Sigmoid colon (tissue), 7 donors: ENCODE results near the gene ZACN. TPM values are rescaled to one million over a fixed set of nuclear protein-coding genes. Genes with fewer than 3 reads are reported as not detected.

Source experiments
- DNase-seq: peaks from one replicate; pipeline ENCODE4 v3.0.0-alpha.2; 2019
- H3K27ac ChIP-seq, 4 donors: fragments of 200-600 bp; sonication (generic); one replicate each; pipeline ENCODE4 v1.5.1; 2016 to 2019; ENCODE audit warnings: mild to moderate bottlenecking in 1 of 4
- H3K27me3 ChIP-seq, 3 donors: fragments of 200-600 bp; sonication (generic); one replicate each; pipeline ENCODE4 v1.5.1; 2019; ENCODE audit warnings: mild to moderate bottlenecking in 1 of 3
- H3K36me3 ChIP-seq, 4 donors: fragments of 200-600 bp; sonication (generic); one replicate each; pipeline ENCODE4 v1.5.1; 2016 to 2019
- H3K4me1 ChIP-seq, 4 donors: fragments of 200-600 bp; sonication (generic); one replicate each; pipeline ENCODE4 v1.5.1; 2017 to 2019
- H3K4me3 ChIP-seq, 4 donors: fragments of 200-600 bp; sonication (generic); one replicate each; pipeline ENCODE4 v1.5.1; 2017 to 2019; ENCODE audit warnings: mild to moderate bottlenecking in 2 of 4, moderate library complexity in 1 of 4
- H3K9me3 ChIP-seq, 4 donors: fragments of 200-600 bp in 3 of 4; sonication (generic) in 3 of 4; one replicate each; pipeline versions ENCODE4 v1.5.1 to v1.6.1; 2013 to 2019
- EP300 ChIP-seq, 4 donors: sonication (generic); formaldehyde crosslinking; IDR thresholded peaks; one replicate each; pipeline ENCODE4 v1.6.1; 2017; ENCODE audit warnings: antibody characterized with exemption in 4 of 4
- POLR2A ChIP-seq, 2 donors: fragments of 450-650 bp; IDR thresholded peaks; one replicate each; pipeline ENCODE4 v1.6.1; 2016; ENCODE audit warnings: antibody characterized with exemption in 2 of 2, mild to moderate bottlenecking in 2 of 2, moderate library complexity in 2 of 2
- POLR2AphosphoS5 ChIP-seq, 4 donors: sonication (generic); formaldehyde crosslinking; IDR thresholded peaks; one replicate each; pipeline ENCODE4 v1.6.1; 2017; ENCODE audit warnings: antibody characterized with exemption in 4 of 4
- WGBS, 2 donors: extraction: QIAGEN DNeasy Blood & Tissue Kit; methylation state at CpG; one replicate each; pipeline ENCODE4 v1.1.7; 2013; 5-methylcytosine and 5-hydroxymethylcytosine counted together
- intact Hi-C: fragments of 100-400 bp; cut with DNase I; formaldehyde crosslinking; loops from one replicate; pipeline ENCODE4 v1.15.1; 2023
- polyA plus RNA-seq, 3 donors: library from polyadenylated mRNA; stranded (reverse); fragments of 200-250 nt; gene quantifications; one replicate each; pipeline ENCODE4 v1.2.3, GENCODE V29; 2013
- total RNA-seq, 4 donors: library from RNA; depleted of rRNA; stranded (reverse); fragments of >200 nt; gene quantifications; one replicate each; pipeline ENCODE4 v1.1.0, GENCODE V29; 2016
- TF ChIP-seq, protein P1 (sequence below), 4 experiments: fragments of 450-650 bp in 3 of 4; fragments of 200-600 bp in 1 of 4; IDR thresholded peaks; one replicate each; pipeline ENCODE4 v1.5.1; 2016 to 2019; ENCODE audit warnings: antibody characterized with exemption in 4 of 4, mild to moderate bottlenecking in 3 of 4, moderate library complexity in 2 of 4
- donor health status: healthy with polysubstance abuse.
- donor health status: Bipolar disorder and iron deficiency.
- donor health status: healthy.

ZACN gene
- total and polyA plus RNA-seq, 7 donors = 0.16 to 3.5 (median 1.2) TPM

DNA sequence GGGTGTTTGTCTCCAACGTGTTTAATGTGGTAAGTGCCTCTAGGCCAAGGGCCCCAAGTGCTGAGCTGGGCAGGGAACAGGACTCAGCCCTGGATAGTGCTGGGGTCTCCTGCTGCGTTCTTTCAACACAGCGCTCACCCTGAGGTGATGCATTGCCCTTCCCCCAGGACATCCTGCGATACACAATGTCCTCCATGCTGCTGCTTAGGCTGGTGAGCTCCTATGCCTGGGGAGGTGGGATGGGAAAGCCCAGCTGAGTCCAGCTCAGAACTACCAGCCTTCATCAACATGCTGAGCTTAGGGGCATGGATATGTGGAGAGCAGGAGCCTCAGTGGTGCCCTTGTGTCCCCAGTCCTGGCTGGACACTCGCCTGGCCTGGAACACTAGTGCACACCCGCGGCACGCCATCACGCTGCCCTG, 563 bp downstream of the ZACN start:
- Histone ChIP-seq H3K27me3 (peaks cover 30 to 59% (median 47%) of the 10 kb centered on the region in 3 donors), H3K4me1 (peaks cover 0 to 45% (median 41%) of the 10 kb centered on the region in 4 donors), H3K9me3 (no peaks in the 10 kb centered on the region), H3K27ac (no peak overlapping the region), H3K4me3 (no peak overlapping the region), H3K36me3 (peaks cover 0 to 24% (median 15%) of the 10 kb centered on the region in 4 donors)
- TF ChIP-seq POLR2A (IDR thresholded peaks at IDR 0.05) (no peak), EP300 (IDR thresholded peaks at IDR 0.05) (no peak), POLR2AphosphoS5 (IDR thresholded peaks at IDR 0.05) (no peak)
- TF ChIP-seq, protein P1, sequence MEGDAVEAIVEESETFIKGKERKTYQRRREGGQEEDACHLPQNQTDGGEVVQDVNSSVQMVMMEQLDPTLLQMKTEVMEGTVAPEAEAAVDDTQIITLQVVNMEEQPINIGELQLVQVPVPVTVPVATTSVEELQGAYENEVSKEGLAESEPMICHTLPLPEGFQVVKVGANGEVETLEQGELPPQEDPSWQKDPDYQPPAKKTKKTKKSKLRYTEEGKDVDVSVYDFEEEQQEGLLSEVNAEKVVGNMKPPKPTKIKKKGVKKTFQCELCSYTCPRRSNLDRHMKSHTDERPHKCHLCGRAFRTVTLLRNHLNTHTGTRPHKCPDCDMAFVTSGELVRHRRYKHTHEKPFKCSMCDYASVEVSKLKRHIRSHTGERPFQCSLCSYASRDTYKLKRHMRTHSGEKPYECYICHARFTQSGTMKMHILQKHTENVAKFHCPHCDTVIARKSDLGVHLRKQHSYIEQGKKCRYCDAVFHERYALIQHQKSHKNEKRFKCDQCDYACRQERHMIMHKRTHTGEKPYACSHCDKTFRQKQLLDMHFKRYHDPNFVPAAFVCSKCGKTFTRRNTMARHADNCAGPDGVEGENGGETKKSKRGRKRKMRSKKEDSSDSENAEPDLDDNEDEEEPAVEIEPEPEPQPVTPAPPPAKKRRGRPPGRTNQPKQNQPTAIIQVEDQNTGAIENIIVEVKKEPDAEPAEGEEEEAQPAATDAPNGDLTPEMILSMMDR (IDR thresholded peaks at IDR 0.05) = no peak
- intact Hi-C loops = loop anchor here (10.0 kb wide), 1 partner anchor 175 kb away; the partner anchor contains the start of gene MRPL38
- DNase-seq = no peak
- WGBS, 2 donors = 29 to 42% methylated on average over 9 of the region's 9 CpGs

DNA sequence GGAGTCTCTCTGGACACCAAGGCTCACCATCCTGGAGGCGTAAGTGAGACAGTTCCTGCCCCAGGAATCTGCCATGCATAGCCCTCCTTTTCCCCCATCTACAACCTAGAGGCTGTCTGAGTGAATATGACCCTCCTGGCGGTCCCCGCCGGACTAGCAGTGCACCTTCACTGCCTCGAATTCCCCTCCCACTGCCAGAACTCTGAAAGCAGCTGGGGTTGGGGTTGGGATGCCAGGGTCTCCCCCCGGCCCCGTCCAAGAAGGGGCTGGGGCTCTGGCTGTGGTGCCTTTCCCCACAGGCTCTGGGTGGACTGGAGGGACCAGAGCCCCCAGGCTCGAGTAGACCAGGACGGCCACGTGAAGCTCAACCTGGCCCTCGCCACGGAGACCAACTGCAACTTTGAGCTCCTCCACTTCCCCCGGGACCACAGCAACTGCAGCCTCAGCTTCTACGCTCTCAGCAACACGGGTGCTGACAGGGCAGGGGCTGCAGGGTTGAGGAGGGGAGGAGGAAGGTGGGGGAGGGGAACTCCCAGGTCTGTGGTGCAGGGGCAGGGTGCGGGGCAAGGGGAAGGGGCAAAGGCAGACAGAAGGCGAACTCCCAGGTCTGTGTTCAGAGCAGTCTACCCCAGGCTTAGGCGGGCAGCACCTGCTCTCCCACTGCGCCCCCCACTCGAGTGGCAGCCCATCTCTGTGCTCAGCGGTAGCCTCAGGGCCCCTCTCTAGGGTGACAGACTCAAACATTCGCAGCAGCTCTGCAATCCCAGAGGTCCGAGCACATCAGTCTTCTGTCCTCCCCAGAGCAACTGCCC, 1.2 kb downstream of the ZACN start:
- peaks cover 25 to 53% (median 41%) of the 10 kb centered on the region in 3 donors for H3K27me3 ChIP-seq
- H3K9me3 ChIP-seq = no peaks in the 10 kb centered on the region
- WGBS, 2 donors = 8 to 9% methylated on average over 23 of the region's 23 CpGs
- peaks cover 5 to 30% (median 19%) of the 10 kb centered on the region in 4 donors for H3K36me3 ChIP-seq
- no peak for TF ChIP-seq POLR2A (IDR thresholded peaks at IDR 0.05)
- peak in 1 of 4 donors; percentile 5 for TF ChIP-seq POLR2AphosphoS5 (IDR thresholded peaks at IDR 0.05)
- intact Hi-C loops = loop anchor here (10.0 kb wide), 2 partner anchors 175 to 255 kb away; partner anchors contain the start of gene MRPL38
- DNase-seq = no peak
- no peak overlapping the region for H3K27ac ChIP-seq
- peaks cover 0 to 39% (median 35%) of the 10 kb centered on the region in 4 donors for H3K4me1 ChIP-seq
- H3K4me3 ChIP-seq = no peak overlapping the region

DNA sequence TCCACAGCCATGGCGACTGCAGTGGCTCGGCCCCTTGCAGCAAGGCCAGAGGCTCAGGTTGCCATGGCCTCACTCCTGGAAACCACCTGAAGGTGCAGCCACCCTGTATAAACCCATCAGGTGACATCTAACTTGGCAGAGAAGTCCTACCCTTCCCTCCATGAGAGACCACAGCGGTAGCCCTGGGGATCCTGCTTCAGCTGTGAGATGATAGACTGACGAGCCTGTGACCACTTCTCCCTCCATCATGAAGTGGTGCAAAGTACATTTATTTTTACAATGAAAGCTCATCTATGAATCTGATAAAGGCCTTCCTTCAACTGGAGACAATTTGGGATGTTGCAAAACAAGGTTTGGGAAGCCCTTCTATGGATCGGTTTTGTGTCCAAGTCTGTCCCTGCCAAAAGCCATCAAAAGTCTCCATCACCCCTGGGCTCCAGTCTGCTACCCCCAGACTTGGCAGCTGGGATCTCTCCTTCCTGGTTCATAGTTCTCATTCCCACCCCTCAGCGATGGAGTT, 1.8 kb downstream of the ZACN start:
- H3K4me3 ChIP-seq = no peak overlapping the region
- no peak overlapping the region for H3K27ac ChIP-seq
- H3K9me3 ChIP-seq = no peaks in the 10 kb centered on the region
- 39 to 55% methylated on average over 6 of the region's 6 CpGs for WGBS, 2 donors
- H3K4me1 ChIP-seq = peaks cover 0 to 32% (median 28%) of the 10 kb centered on the region in 4 donors
- H3K27me3 ChIP-seq = peaks cover 18 to 46% (median 34%) of the 10 kb centered on the region in 3 donors
- peaks cover 9 to 37% (median 26%) of the 10 kb centered on the region in 4 donors for H3K36me3 ChIP-seq
- TF ChIP-seq, protein P1 (IDR thresholded peaks at IDR 0.05) = no peak
- TF ChIP-seq POLR2A (IDR thresholded peaks at IDR 0.05) = no peak
- TF ChIP-seq EP300 (IDR thresholded peaks at IDR 0.05) = no peak
- no peak for TF ChIP-seq POLR2AphosphoS5 (IDR thresholded peaks at IDR 0.05)
- no peak for DNase-seq
- intact Hi-C loops = loop anchor here (10.0 kb wide), 1 partner anchor 256 kb away; no protein-coding TSS in a partner anchor

DNA sequence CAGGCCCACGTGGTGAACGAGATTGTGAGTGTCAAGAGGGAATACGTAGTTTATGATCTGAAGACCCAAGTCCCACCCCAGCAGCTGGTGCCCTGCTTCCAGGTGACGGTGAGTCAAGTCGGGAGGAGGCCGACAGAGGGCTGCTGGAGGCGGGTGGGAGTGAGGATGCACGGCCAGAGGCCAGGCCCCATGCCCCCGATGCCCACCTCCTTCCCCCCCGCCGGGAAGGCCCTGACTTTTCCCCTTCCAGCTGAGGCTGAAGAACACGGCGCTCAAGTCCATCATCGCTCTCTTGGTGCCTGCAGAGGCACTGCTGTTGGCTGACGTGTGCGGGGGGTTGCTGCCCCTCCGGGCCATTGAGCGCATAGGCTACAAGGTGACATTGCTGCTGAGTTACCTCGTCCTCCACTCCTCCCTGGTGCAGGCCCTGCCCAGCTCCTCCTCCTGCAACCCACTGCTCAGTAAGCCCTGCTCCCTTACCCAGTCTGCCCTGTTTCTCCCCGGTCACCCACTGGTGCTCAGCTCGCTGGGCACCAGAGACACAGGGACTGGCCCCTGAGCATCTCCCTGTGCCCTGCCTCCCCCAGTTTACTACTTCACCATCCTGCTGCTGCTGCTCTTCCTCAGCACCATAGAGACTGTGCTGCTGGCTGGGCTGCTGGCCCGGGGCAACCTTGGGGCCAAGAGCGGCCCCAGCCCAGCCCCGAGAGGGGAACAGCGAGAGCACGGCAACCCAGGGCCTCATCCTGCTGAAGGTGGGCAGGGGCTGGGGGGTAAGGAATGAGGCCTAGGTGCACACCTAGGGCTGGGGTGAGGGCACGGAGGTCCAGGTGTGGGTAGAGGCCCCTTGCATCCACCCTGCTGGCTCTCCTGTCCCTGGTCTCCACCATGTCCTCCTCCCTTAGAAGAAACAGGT, 2.6 kb downstream of the ZACN start:
- H3K4me3 ChIP-seq = no peak overlapping the region
- peaks cover 11 to 39% (median 27%) of the 10 kb centered on the region in 3 donors for H3K27me3 ChIP-seq
- H3K27ac ChIP-seq = no peak overlapping the region
- peaks cover 0 to 25% (median 21%) of the 10 kb centered on the region in 4 donors for H3K4me1 ChIP-seq
- 70 to 82% methylated on average over 27 of the region's 27 CpGs for WGBS, 2 donors
- no peak for DNase-seq
- intact Hi-C loops = loop anchor here (10.0 kb wide), 1 partner anchor 257 kb away; no protein-coding TSS in a partner anchor
- H3K36me3 ChIP-seq = peaks cover 9 to 44% (median 31%) of the 10 kb centered on the region in 4 donors
- TF ChIP-seq, protein P1 (IDR thresholded peaks at IDR 0.05) = no peak
- TF ChIP-seq POLR2A (IDR thresholded peaks at IDR 0.05) = no peak
- TF ChIP-seq EP300 (IDR thresholded peaks at IDR 0.05) = no peak
- TF ChIP-seq POLR2AphosphoS5 (IDR thresholded peaks at IDR 0.05) = no peak
- no peaks in the 10 kb centered on the region for H3K9me3 ChIP-seq
